Liver (tissue), 9 donors: ENCODE measurements around the gene DIS3L. TPM values are rescaled to one million over a fixed set of nuclear protein-coding genes. Genes with fewer than 3 reads are reported as not detected.

ENCODE experiments used
- DNase-seq: peaks from one replicate; pipeline ENCODE4 v3.0.0-alpha.2; 2017; ENCODE audit warnings: low spot score
- H3K27ac ChIP-seq, 2 donors: one replicate each; pipeline ENCODE4 v1.7.0; 2013; ENCODE audit warnings: inconsistent platforms in 2 of 2, low read length in 2 of 2, control low read depth in 1 of 2, low read depth in 1 of 2, mild to moderate bottlenecking in 1 of 2
- H3K27me3 ChIP-seq, 4 donors: one replicate each; pipeline versions ENCODE4 v1.6.1 to v1.7.0; 2013; ENCODE audit warnings: low read length in 3 of 4, inconsistent platforms in 1 of 4, mild to moderate bottlenecking in 1 of 4, moderate library complexity in 1 of 4; ENCODE audit not compliant: control insufficient read depth in 4 of 4, insufficient read depth in 4 of 4
- H3K36me3 ChIP-seq, 4 donors: one replicate each; pipeline versions ENCODE4 v1.6.1 to v1.7.0; 2013; ENCODE audit warnings: low read length in 3 of 4, mild to moderate bottlenecking in 3 of 4, low read depth in 1 of 4, moderate library complexity in 1 of 4; ENCODE audit not compliant: control insufficient read depth in 4 of 4, insufficient read depth in 3 of 4
- H3K4me1 ChIP-seq, 4 donors: one replicate each; pipeline versions ENCODE4 v1.6.1 to v1.7.0; 2013; ENCODE audit warnings: low read length in 3 of 4, mild to moderate bottlenecking in 3 of 4, moderate library complexity in 1 of 4; ENCODE audit not compliant: control insufficient read depth in 4 of 4, insufficient read depth in 4 of 4
- H3K4me3 ChIP-seq, 3 donors: one replicate each; pipeline versions ENCODE4 v1.6.1 to v1.7.0; 2013; ENCODE audit warnings: low read length in 3 of 3, control low read depth in 1 of 3, low read depth in 1 of 3, mild to moderate bottlenecking in 1 of 3
- H3K9ac ChIP-seq, 2 donors: one replicate each; pipeline ENCODE4 v1.7.0; 2013; ENCODE audit warnings: low read length in 2 of 2, mild to moderate bottlenecking in 2 of 2, moderate library complexity in 2 of 2, control low read depth in 1 of 2, low read depth in 1 of 2
- H3K9me3 ChIP-seq, 4 donors: one replicate each; pipeline versions ENCODE4 v1.6.1 to v1.7.0; 2013; ENCODE audit warnings: low read length in 3 of 4; ENCODE audit not compliant: control insufficient read depth in 4 of 4
- CTCF ChIP-seq: fragments of 150-350 bp; IDR thresholded peaks from 2 replicates; pipeline ENCODE4 v1.5.1; 2017; ENCODE audit warnings: improper control_type of control experiment, low read depth, low read length; ENCODE audit not compliant: missing input control
- EGR1 ChIP-seq, 2 donors: IDR thresholded peaks; 2 replicates each; pipeline ENCODE4 v1.6.1; 2016 to 2018; ENCODE audit warnings: antibody characterized with exemption in 2 of 2, low read depth in 2 of 2
- FOXA1 ChIP-seq: IDR thresholded peaks from 2 replicates; pipeline ENCODE4 v1.6.1; 2016; ENCODE audit warnings: antibody characterized with exemption
- HNF4A ChIP-seq, 2 donors: conservative IDR thresholded peaks; 2 replicates each; pipeline ENCODE4 v1.6.1; 2016; ENCODE audit warnings: antibody characterized with exemption in 2 of 2, mild to moderate bottlenecking in 2 of 2
- JUND ChIP-seq, 2 donors: IDR thresholded peaks; 2 replicates each; pipeline ENCODE4 v1.6.1; 2016; ENCODE audit warnings: antibody characterized with exemption in 2 of 2
- NR2F2 ChIP-seq: IDR thresholded peaks from 2 replicates; pipeline ENCODE4 v1.6.1; 2016; ENCODE audit warnings: antibody characterized with exemption
- RXRA ChIP-seq, 2 donors: IDR thresholded peaks; 2 replicates each; pipeline ENCODE4 v1.6.1; 2017 to 2018; ENCODE audit warnings: antibody characterized with exemption in 2 of 2, mild to moderate bottlenecking in 1 of 2
- SP1 ChIP-seq: IDR thresholded peaks from 2 replicates; pipeline ENCODE4 v1.6.1; 2018; ENCODE audit warnings: antibody characterized with exemption, mild to moderate bottlenecking
- ZBTB33 ChIP-seq: IDR thresholded peaks from 2 replicates; pipeline ENCODE4 v1.6.1; 2016; ENCODE audit warnings: antibody characterized with exemption
- WGBS: extraction: QIAGEN DNeasy Blood & Tissue Kit; methylation state at CpG from one replicate; pipeline ENCODE4 v1.1.7; 2013; 5-methylcytosine and 5-hydroxymethylcytosine counted together
- polyA plus RNA-seq, 2 donors: library from polyadenylated mRNA; stranded (reverse) in 1 of 2; unstranded in 1 of 2; fragments of 200-250 nt in 1 of 2; fragments of >200 nt in 1 of 2; fragmentation: Nextera tagmentation in 1 of 2; extraction: Ambion mirVana in 1 of 2; gene quantifications; one replicate each; pipeline versions ENCODE4 v1.2.1 to v1.2.3, GENCODE V29; 2013 to 2015
- total RNA-seq, 2 donors: library from RNA; depleted of rRNA; stranded (reverse); fragments of >200 nt; gene quantifications; one replicate each; pipeline ENCODE4 v1.2.3, GENCODE V29; 2014
- TF ChIP-seq, protein P1 (sequence below): IDR thresholded peaks from 2 replicates; pipeline ENCODE4 v1.6.1; 2016; ENCODE audit warnings: antibody characterized with exemption, mild to moderate bottlenecking
- donor health status: healthy.
- donor health status: healthy.
- donor health status: healthy.
- donor health status: healthy.
- donor health status: healthy.

Gene DIS3L
- total and polyA plus RNA-seq, 4 donors, result 9.9 to 40.2 (median 15.7) TPM

- peaks cover 0 to 3% (median 0%) of the 10 kb centered on the region in 4 donors for H3K4me1 ChIP-seq
These were observed 46.4 kb upstream of the DIS3L start for GRCh38 chr15:66246937-66247336.

More at GRCh38 chr15:66246937-66247336, 46.4 kb upstream of the DIS3L start:
- Histone ChIP-seq H3K36me3 (peaks cover 0 to 1% (median 0%) of the 10 kb centered on the region in 4 donors), H3K27me3 (peaks cover 0 to 5% (median 3%) of the 10 kb centered on the region in 4 donors), H3K9ac (no peak overlapping the region), H3K27ac (no peak overlapping the region), H3K9me3 (no peaks in the 10 kb centered on the region), H3K4me3 (no peak overlapping the region)
- no peak for DNase-seq
- no peak for TF ChIP-seq EGR1 (IDR thresholded peaks at IDR 0.05; ENCODE audit: low read depth in 2 of 2)
- TF ChIP-seq JUND (IDR thresholded peaks at IDR 0.05), result no peak
- TF ChIP-seq FOXA1, result no peak
- no peak for TF ChIP-seq CTCF
- no peak for TF ChIP-seq HNF4A (conservative IDR thresholded peaks at IDR 0.05)
- TF ChIP-seq, protein P1, sequence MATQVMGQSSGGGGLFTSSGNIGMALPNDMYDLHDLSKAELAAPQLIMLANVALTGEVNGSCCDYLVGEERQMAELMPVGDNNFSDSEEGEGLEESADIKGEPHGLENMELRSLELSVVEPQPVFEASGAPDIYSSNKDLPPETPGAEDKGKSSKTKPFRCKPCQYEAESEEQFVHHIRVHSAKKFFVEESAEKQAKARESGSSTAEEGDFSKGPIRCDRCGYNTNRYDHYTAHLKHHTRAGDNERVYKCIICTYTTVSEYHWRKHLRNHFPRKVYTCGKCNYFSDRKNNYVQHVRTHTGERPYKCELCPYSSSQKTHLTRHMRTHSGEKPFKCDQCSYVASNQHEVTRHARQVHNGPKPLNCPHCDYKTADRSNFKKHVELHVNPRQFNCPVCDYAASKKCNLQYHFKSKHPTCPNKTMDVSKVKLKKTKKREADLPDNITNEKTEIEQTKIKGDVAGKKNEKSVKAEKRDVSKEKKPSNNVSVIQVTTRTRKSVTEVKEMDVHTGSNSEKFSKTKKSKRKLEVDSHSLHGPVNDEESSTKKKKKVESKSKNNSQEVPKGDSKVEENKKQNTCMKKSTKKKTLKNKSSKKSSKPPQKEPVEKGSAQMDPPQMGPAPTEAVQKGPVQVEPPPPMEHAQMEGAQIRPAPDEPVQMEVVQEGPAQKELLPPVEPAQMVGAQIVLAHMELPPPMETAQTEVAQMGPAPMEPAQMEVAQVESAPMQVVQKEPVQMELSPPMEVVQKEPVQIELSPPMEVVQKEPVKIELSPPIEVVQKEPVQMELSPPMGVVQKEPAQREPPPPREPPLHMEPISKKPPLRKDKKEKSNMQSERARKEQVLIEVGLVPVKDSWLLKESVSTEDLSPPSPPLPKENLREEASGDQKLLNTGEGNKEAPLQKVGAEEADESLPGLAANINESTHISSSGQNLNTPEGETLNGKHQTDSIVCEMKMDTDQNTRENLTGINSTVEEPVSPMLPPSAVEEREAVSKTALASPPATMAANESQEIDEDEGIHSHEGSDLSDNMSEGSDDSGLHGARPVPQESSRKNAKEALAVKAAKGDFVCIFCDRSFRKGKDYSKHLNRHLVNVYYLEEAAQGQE, result no peak
- TF ChIP-seq RXRA (IDR thresholded peaks at IDR 0.05), result no peak
- TF ChIP-seq SP1, result no peak
- no peak for TF ChIP-seq NR2F2
- no peak for TF ChIP-seq ZBTB33
- 83% methylated on average over 1 of the region's 1 CpG for WGBS
